ENCODE measurements around the gene C15orf39.

GRCh38 chr15:75206006-75206405 lies 4.3 kb downstream of the C15orf39 start:
- TF ChIP-seq CTCF (IDR thresholded peaks at IDR 0.05 in 4 of 5, conservative IDR thresholded peaks at IDR 0.05 in 1 of 5) (no peak), POLR2A (IDR thresholded peaks at IDR 0.05) (no peak)
